CD4-positive, alpha-beta T cell treated with Interleukin-4 for 4 hours (primary cell): ENCODE results near the gene RNF144B.

Experiments
- DNase-seq: peaks from one replicate; pipeline ENCODE4 v3.0.0-alpha.2; 2020

Gene RNF144B

DNA sequence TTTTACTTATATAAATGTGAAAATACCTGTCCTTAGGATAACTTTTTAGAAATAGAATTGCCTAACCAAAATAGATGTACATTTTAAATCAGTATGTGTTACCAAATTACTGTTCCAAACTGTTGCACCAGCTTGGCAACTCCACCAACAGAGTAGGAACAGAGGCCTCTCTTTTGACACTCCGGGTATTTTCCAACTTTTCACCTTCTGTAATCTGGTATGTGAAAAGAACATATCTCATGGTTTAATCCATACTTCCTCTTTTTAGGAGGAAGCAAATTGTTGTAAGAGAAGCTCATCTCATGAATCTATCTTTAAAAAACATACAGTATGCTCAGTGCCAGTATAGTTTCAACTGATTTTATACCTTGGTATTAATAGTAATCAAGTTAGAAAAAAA, 24.9 kb downstream of the RNF144B start:
- no peak for DNase-seq

DNA sequence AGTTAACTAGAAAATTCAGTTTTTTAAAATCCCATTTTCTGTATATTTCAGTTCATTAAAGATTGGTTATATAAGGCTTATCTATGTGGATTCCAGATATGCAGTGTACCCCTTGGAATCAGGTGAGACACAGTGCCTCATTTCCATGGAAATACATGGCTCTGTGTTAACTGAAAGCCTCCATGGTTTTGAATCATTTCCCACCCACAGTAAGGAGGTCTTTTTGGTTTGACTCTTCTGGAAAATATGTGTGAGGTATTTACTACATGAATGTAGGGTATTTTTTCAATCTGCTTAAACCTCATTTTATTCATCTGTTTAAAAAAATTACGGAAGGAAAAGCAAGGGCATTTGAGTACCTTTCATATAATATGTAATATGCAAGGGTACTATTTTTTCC, 25.5 kb downstream of the RNF144B start:
- DNase-seq: no peak

GRCh38 chr6:18413381-18413780, 26.2 kb downstream of the RNF144B start:
- no peak for DNase-seq

DNA sequence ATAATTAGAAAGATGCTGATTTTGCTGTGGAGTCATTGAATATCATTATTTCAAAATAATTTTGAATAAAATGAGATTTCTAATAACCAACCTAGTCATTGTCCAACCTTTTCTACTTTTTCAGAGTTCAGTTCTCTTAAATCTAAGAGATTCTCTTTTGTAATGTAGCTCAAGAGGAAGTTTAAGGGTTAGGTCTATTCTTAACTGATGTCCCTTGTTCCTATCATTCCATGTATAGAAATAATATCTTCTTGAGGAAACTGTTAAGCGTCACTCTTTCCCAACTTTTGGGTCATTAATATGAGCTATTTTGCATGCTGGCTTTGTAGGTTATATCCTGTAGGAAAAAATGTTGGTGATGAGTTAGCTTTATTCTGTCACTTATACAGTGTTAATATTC, 27.0 kb downstream of the RNF144B start:
- no peak for DNase-seq

DNA sequence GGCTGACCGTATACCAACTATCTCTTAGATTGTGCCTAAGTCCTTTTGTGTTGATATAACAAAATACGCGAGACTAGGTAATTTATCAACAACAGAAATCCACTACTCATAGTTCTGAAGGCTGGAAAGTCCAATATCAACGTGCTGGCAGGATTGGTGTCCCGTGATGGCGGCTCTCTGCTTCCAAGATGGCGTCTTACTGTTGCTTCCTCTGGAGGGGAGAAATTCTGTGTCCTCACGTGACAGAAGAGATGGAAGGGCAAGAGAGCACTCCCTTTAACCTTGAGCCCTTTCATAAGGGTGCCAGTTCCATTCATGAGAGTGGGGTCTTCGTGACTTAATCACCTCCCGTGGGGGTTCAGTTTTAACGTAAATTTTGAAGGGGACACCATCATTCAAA, 28.1 kb downstream of the RNF144B start:
- no peak for DNase-seq

- no peak for DNase-seq
Observed at GRCh38 chr6:18415671-18416340, 28.7 kb downstream of the RNF144B start.

DNA sequence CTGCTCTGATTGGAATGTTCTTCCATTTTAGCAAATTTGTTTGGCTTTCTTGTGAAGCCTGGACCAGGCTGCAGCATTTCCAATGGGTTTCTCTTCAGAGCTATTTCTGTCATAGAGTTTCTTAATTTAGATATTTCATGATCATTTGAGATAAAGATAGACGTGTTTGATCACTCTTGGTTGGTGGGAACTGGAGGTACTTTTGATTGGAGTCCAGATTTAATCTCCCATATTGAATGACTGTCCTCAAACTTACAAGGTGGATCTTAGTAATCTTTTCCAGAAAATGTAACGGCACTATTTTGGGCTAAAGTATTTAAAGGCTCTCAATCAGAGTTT, 29.2 kb downstream of the RNF144B start:
- DNase-seq: no peak

- no peak for DNase-seq
Observed at GRCh38 chr6:18420328-18420727, 33.2 kb downstream of the RNF144B start.

DNA sequence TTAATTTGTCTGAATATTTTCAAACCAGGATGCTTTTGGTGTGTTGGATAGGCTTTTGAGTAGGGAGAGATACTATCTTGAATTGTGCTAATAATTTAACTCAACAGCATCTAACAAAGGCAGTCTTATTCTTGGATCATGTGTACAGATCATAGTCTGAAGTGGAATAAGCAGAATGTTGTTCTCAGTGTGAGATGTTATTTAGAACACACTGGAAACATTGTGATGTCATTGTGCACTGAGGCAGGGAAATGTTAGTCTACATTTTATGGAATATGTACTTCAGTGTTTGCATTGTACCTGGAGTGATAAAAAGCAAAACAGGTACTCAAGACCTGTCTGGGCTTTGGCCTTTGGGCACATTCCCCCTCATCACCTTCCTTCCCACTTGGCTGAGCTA, 35.0 kb downstream of the RNF144B start:
- DNase-seq: no peak

- no peak for DNase-seq
Observed at GRCh38 chr6:18423426-18423825, 36.3 kb downstream of the RNF144B start.

- DNase-seq: no peak
Observed at GRCh38 chr6:18424201-18424600, 37.1 kb downstream of the RNF144B start.

DNA sequence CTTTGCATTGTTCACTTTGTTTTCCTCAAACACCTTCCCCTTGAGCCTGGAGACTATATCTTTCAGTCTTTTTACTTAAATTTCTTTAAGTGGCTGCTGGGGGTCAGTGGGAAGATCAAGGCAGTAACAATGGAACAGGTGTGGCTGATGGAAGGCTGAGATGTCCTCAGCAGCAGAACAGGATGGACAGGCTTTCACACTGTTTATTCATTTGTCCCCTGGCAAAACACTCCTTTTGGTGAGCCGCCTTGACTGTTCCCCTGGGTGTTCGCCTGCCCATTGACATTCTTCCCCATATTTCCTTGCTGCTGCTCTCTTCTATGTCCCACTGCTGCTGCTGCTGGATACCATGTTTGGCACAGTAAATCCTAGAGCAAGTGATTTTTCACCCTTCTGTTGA, 38.1 kb downstream of the RNF144B start:
- DNase-seq: no peak

- no peak for DNase-seq
Observed at GRCh38 chr6:18427296-18427695, 40.1 kb downstream of the RNF144B start.

DNA sequence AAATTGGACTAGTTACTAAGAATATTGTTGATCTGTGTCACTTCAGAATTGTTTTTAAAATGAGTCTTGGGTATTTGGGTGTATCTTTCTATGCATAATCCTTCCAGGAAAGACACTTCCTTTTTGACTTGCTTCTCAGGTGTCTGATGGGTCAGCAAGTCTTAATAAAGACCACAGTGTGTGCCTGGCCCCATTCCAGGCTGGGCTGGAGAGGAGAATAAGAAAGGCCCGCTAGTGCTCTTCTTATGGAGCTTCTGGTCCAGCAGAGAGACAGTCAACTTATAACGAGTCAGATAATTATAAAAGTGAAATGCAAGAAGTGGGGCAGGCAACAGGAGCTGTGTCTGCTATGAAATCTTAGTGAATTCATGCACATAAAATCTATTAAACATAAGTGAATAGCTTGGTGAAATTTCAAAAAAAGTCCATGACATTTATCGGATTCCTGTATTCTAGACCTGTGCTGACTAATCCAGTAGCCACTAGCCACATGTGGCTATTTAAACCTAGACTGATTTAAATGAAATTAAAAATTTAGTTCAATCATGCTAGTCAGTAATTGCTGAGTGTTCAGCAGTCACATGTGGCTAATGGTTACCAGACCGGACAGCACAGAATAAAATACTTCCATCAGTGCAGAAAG, 42.6 kb downstream of the RNF144B start:
- DNase-seq: no peak

- DNase-seq: no peak
Observed at GRCh38 chr6:18431581-18431980, 44.4 kb downstream of the RNF144B start.

- no peak for DNase-seq
Observed at GRCh38 chr6:18432180-18432579, 45.0 kb downstream of the RNF144B start.

GRCh38 chr6:18432619-18433018, 45.5 kb downstream of the RNF144B start:
- DNase-seq: no peak

GRCh38 chr6:18433059-18433458, 45.9 kb downstream of the RNF144B start:
- DNase-seq: no peak

DNA sequence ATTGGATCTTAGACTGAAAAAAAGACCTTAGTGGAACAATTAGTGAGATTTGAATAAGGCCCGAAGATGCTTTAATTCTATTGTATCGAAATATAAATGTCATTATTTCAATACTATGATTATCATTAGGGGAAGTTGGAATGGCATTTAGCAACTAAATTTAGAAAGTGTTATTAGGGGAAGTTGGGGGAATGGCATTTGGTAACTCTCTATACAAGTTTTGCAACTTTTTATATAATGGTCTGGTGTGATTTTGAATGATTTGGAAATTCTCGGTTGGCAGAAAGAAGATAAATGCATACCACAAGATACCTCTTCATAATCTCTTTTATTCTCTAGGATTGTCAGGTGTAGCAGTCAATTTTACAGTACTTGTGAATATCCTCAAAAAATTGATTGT, 49.2 kb downstream of the RNF144B start:
- DNase-seq: no peak

GRCh38 chr6:18439581-18439980, 52.4 kb downstream of the RNF144B start:
- DNase-seq: no peak

- no peak for DNase-seq
Observed at GRCh38 chr6:18441251-18441979, 54.3 kb downstream of the RNF144B start.

GRCh38 chr6:18444111-18444510, 57.0 kb downstream of the RNF144B start:
- DNase-seq: no peak

DNA sequence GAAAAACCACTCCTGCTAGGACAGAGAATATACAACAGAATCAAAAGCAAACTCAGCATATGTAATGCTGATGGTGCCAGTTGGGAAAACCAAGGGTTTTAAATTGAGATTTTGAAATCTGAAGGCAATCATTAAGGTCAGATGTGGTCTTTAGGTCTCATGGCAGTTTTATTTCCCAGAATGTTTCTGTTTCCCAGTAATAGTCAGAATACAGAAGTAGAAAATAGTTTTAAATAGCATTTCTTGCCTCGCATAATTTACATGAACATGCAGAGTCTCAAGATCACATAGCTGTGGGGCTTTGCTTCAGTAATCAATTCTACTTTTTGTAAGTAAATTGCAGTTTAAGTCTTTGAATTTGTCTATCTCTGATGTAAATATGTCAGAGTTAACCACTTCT, 58.1 kb downstream of the RNF144B start:
- no peak for DNase-seq

GRCh38 chr6:18446771-18447170, 59.6 kb downstream of the RNF144B start:
- DNase-seq: no peak

DNA sequence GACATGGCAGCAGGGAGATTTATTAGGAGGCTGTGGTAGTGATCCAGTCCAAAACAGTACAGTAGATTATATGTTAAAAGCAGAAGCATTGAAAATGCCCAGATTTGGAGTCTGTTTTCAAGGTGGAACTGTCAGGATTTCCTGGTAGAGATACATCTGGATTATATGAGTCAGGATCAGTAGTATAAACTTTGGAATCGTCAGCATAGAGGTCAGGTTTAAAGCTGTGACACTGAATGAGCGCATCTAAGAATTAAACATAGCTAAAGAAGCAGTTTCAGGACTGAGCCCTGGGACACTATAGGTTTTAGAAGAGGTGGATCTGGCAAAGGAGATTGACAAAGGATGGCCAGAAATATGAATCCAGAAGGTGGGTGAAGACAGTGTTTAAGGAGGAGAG, 60.4 kb downstream of the RNF144B start:
- no peak for DNase-seq
